GM12878 (cell line): Measurements from ENCODE around the gene ILRUN. TPM values are rescaled to one million over a fixed set of nuclear protein-coding genes. Genes with fewer than 3 reads are reported as not detected.
"Not testable (repeated sequence)": the region's sequence is repeated elsewhere in the genome, so short reads cannot be mapped to it uniquely, and the experiment has no call there.

Experiments used
- ATAC-seq: fragments of 200-7000 bp; cut with Tn5 transposase; 3 replicates; pipeline ENCODE4 v1.9.1; 2020; ENCODE audit warnings: mild to moderate bottlenecking, moderate library complexity
- BruUV-seq: library from RNA; stranded (reverse); fragments of 400-500 nt; replicated peaks from 2 replicates; lab custom pipeline; 2021; lab: Mats Ljungman, UMichigan
- CTCF ChIA-PET: fragments of 300-600 bp; sonication (Branson Sonifier 250); formaldehyde crosslinking; extraction: SDS; loops from one replicate; lab custom pipeline; 2021; ENCODE audit warnings: inconsistent platforms; lab: Yijun Ruan, JAX
- POLR2A ChIA-PET: fragments of 350-600 bp; formaldehyde crosslinking; extraction: SDS; loops from one replicate; lab custom pipeline; 2021; ENCODE audit warnings: inconsistent platforms; lab: Charles Lee
- RAD21 ChIA-PET: fragments of 300-600 bp; sonication (Branson Sonifier 250); formaldehyde crosslinking; loops from one replicate; lab custom pipeline; 2023; ENCODE audit warnings: antibody characterized with exemption; ENCODE audit not compliant: unreplicated experiment; lab: Charles Lee
- SMC1A ChIA-PET: fragments of 300-600 bp; sonication (Branson Sonifier 250); formaldehyde crosslinking; loops from one replicate; lab custom pipeline; 2023; ENCODE audit not compliant: unreplicated experiment, uncharacterized antibody; lab: Charles Lee
- DNase-seq: peaks from one replicate; pipeline ENCODE4 v3.0.0-alpha.2; 2011; ENCODE audit warnings: low read depth, low spot score
- FAIRE-seq: peaks from 3 replicates; lab custom pipeline; 2011; peaks lifted over from hg19 to GRCh38; lab: Jason Lieb, UNC
- H2AFZ ChIP-seq: 2 replicates; pipeline ENCODE4 v1.6.0; 2011; ENCODE audit warnings: low read depth, low read length, control low read depth; ENCODE audit not compliant: control insufficient read depth
- H3K27ac ChIP-seq: 2 replicates; pipeline ENCODE4 v1.5.1; 2011; ENCODE audit warnings: control low read depth; ENCODE audit not compliant: control insufficient read depth, insufficient read depth
- H3K27me3 ChIP-seq, 2 experiments: replicated peaks in 1 of 2; 2 replicates each; pipeline versions ENCODE4 v1.6.0 to v1.6.1; 2011; ENCODE audit warnings: low read length in 1 of 2; ENCODE audit not compliant: control insufficient read depth in 2 of 2, insufficient read depth in 2 of 2
- H3K36me3 ChIP-seq, 2 experiments: 2 replicates each; pipeline ENCODE4 v1.5.1; 2011; ENCODE audit warnings: low read length in 1 of 2; ENCODE audit not compliant: control insufficient read depth in 2 of 2, insufficient read depth in 2 of 2
- H3K4me1 ChIP-seq: 2 replicates; pipeline ENCODE4 v1.6.1; 2011; ENCODE audit warnings: mild to moderate bottlenecking, low read length, moderate library complexity, mixed read lengths; ENCODE audit not compliant: control insufficient read depth, insufficient read depth
- H3K4me2 ChIP-seq: 2 replicates; pipeline ENCODE4 v1.6.0; 2011; ENCODE audit warnings: control low read depth; ENCODE audit not compliant: control insufficient read depth, insufficient read depth
- H3K4me3 ChIP-seq: fragments of 200-600 bp; sonication (generic); 2 replicates; pipeline ENCODE4 v1.5.1; 2016
- H3K79me2 ChIP-seq: 2 replicates; pipeline ENCODE4 v1.6.0; 2011; ENCODE audit warnings: low read length; ENCODE audit not compliant: control insufficient read depth, insufficient read depth
- H3K9ac ChIP-seq: 2 replicates; pipeline ENCODE4 v1.8.0; 2011; ENCODE audit warnings: low read length, control low read depth, mixed read lengths; ENCODE audit not compliant: control insufficient read depth, insufficient read depth
- H3K9me3 ChIP-seq: replicated peaks from 3 replicates; pipeline ENCODE4 v1.5.1; 2011; ENCODE audit warnings: mild to moderate bottlenecking, low read length; ENCODE audit not compliant: control insufficient read depth, insufficient read depth
- H4K20me1 ChIP-seq: 2 replicates; pipeline ENCODE4 v1.6.0; 2011; ENCODE audit not compliant: control insufficient read depth, insufficient read depth
- ATF2 ChIP-seq: IDR thresholded peaks from 2 replicates; pipeline ENCODE4 v1.6.1; 2012; ENCODE audit warnings: low read length, inconsistent platforms
- CBX5 ChIP-seq: sonication (generic); IDR thresholded peaks from 2 replicates; pipeline ENCODE4 v1.6.1; 2016; ENCODE audit warnings: low read depth, moderate library complexity, mild to moderate bottlenecking, inconsistent platforms
- ELK1 ChIP-seq: IDR thresholded peaks from 2 replicates; pipeline ENCODE4 v1.6.1; 2012; ENCODE audit warnings: low read depth, low read length, improper control_type of control experiment
- EP300 ChIP-seq, 2 experiments: fragments of 150-350 bp in 1 of 2; IDR thresholded peaks; 2 replicates each; pipeline ENCODE4 v1.6.1; 2011 to 2012; ENCODE audit warnings: low read depth in 2 of 2, low read length in 2 of 2, borderline replicate concordance in 1 of 2, improper control_type of control experiment in 1 of 2, inconsistent platforms in 1 of 2; ENCODE audit not compliant: control insufficient read depth in 1 of 2
- MTA2 ChIP-seq: fragments of 450-650 bp; IDR thresholded peaks from 2 replicates; pipeline ENCODE4 v1.6.1; 2016; ENCODE audit warnings: low read depth, mild to moderate bottlenecking, moderate library complexity
- NBN ChIP-seq: fragments of 450-650 bp; IDR thresholded peaks from 2 replicates; pipeline ENCODE4 v1.6.1; 2016
- PAX5 ChIP-seq: IDR thresholded peaks from 2 replicates; pipeline ENCODE4 v1.6.1; 2011; ENCODE audit warnings: low read depth, low read length, borderline replicate concordance
- PKNOX1 ChIP-seq: fragments of 450-650 bp; IDR thresholded peaks from 2 replicates; pipeline ENCODE4 v1.6.1; 2016; ENCODE audit warnings: mild to moderate bottlenecking
- RAD21 ChIP-seq: IDR thresholded peaks from 2 replicates; pipeline ENCODE4 v1.6.1; 2011; ENCODE audit warnings: mild to moderate bottlenecking, low read depth, low read length, moderate library complexity; ENCODE audit not compliant: insufficient read depth
- SKIL ChIP-seq: fragments of 450-650 bp; IDR thresholded peaks from 2 replicates; pipeline ENCODE4 v1.6.1; 2017; ENCODE audit warnings: mild to moderate bottlenecking, low read depth, inconsistent platforms; ENCODE audit not compliant: poor library complexity, severe bottlenecking
- ZNF217 ChIP-seq: fragments of 450-650 bp; IDR thresholded peaks from 2 replicates; pipeline ENCODE4 v1.6.1; 2017; ENCODE audit warnings: antibody characterized with exemption, mild to moderate bottlenecking
- WGBS: methylation state at CpG from one replicate; pipeline ENCODE4 v1.1.6; 2016; ENCODE audit warnings: low lambda C conversion rate; ENCODE audit not compliant: insufficient replicate concordance, insufficient coverage; ENCODE audit errors: missing lambda C conversion rate; 5-methylcytosine and 5-hydroxymethylcytosine counted together
- in situ Hi-C: fragments of 300-500 bp; cut with MboI; formaldehyde crosslinking; loops from 9 replicates; pipeline ENCODE4 v1.14.3; 2018; ENCODE audit warnings: mixed read lengths
- intact Hi-C: fragments of 100-400 bp; cut with micrococcal nuclease; formaldehyde crosslinking; loops from one replicate; pipeline ENCODE4 v1.14.2; 2022; ENCODE audit not compliant: unreplicated experiment
- polyA plus RNA-seq, 11 experiments: library from polyadenylated mRNA; depleted of rRNA in 4 of 11; unstranded in 6 of 11; stranded (reverse) in 5 of 11; fragments of >200 nt; fragmentation: Nextera tagmentation in 4 of 11; fragmentation: Illumina TruSeq in 1 of 11; extraction: Ambion mirVana in 4 of 11; extraction: Trizol in 1 of 11; gene quantifications; 1 replicate in 1 of 11; 2 replicates in 10 of 11; pipeline versions ENCODE4 v1.2.1 to v1.2.3, GENCODE V29; 2011 to 2016; ENCODE audit warnings: inconsistent platforms in 2 of 11, missing spikeins in 2 of 11, low read depth in 1 of 11
- total RNA-seq, 4 experiments: library from RNA; depleted of rRNA in 3 of 4; stranded (reverse); fragments of >200 nt in 3 of 4; fragmentation: Illumina TruSeq in 1 of 4; extraction: Trizol in 1 of 4; gene quantifications; 2 replicates each; pipeline versions ENCODE4 v1.2.1 to v1.2.3, GENCODE V29; 2013 to 2021
- TF ChIP-seq, protein P1 (sequence below): fragments of 450-650 bp; IDR thresholded peaks from 2 replicates; pipeline ENCODE4 v1.6.1; 2016; ENCODE audit warnings: mild to moderate bottlenecking

Gene ILRUN
- total and polyA plus RNA-seq, 10 of the 15 experiments (the other 5 are each of a cell fraction or from before 2014, with no cell fraction given): 21.0 to 114 (median 48.9) TPM

GRCh38 chr6:34676140-34676539, 20.4 kb downstream of the ILRUN start (continued):
- TF ChIP-seq ELK1 (no peak), NBN (no peak)

GRCh38 chr6:34674930-34675329, 21.6 kb downstream of the ILRUN start:
- RAD21 ChIA-PET: interaction anchor here (0.7 to 7.2 kb wide), 11 partner anchors 8 to 213 kb away, joined by 3 to 183 read pairs (median 10); partner anchors contain the start of genes BLTP3A, ILRUN, SNRPC and TAF11
- POLR2A ChIA-PET: interaction anchor here (0.8 to 14.8 kb wide), 11 partner anchors 10 to 117 kb away, joined by 3 to 329 read pairs (median 4); partner anchors contain the start of genes BLTP3A, ILRUN and SNRPC
- not testable (repeated sequence) for BruUV-seq, H4K20me1 ChIP-seq, H3K36me3 ChIP-seq, H2AFZ ChIP-seq, H3K27me3 ChIP-seq, H3K9me3 ChIP-seq
- SMC1A ChIA-PET: interaction anchor here (0.5 to 16.2 kb wide), 13 partner anchors 9 to 83 kb away, joined by 3 to 213 read pairs (median 12); partner anchors contain the start of genes ILRUN and SNRPC
- Histone ChIP-seq H3K27ac (peak overlapping the region; percentile 92), H3K4me1 (peaks cover 41% of the 10 kb centered on the region), H3K4me3 (peak overlapping the region; percentile 12; the same call in 1 of the 2 replicates), H3K79me2 (peaks cover 93% of the 10 kb centered on the region), H3K9ac (peak overlapping the region; percentile 64), H3K4me2 (peak overlapping the region; percentile 67)
- DNase-seq: peak; percentile 69
- FAIRE-seq: peak; percentile 64
- intact Hi-C loops (loop anchor here (1.0 to 5.0 kb wide), 4 partner anchors 19 to 117 kb away; partner anchors contain the start of genes BLTP3A and SNRPC), in situ Hi-C loops (loop anchor here (25.0 kb wide), 2 partner anchors 1613 to 1713 kb away; partner anchors contain the start of genes BRD2, HLA-DMA and HLA-DPA1)
- ATAC-seq: peak; percentile 21
- WGBS: 0% methylated on average over 9 of the region's 9 CpGs
- CTCF ChIA-PET: interaction anchor here (0.8 to 4.5 kb wide), 16 partner anchors 8 to 465 kb away, joined by 3 to 56 read pairs (median 4); partner anchors contain the start of genes BLTP3A and SNRPC
- TF ChIP-seq EP300 (IDR thresholded peaks at IDR 0.05; ENCODE audit: borderline replicate concordance in 1 of 2, control insufficient read depth in 1 of 2, low read depth in 2 of 2, low read length in 2 of 2): 0 out of 4 replicates have a peak, but pooled peaks of 1 of the 2 experiments have one; percentile 41
- TF ChIP-seq PAX5: peak; percentile 78; the same call in 1 of the 2 replicates
- TF ChIP-seq ATF2: peak; percentile 34; the same call in 1 of the 2 replicates
- TF ChIP-seq MTA2: peak; percentile 36; the same call in 1 of the 2 replicates
- TF ChIP-seq, protein P1, sequence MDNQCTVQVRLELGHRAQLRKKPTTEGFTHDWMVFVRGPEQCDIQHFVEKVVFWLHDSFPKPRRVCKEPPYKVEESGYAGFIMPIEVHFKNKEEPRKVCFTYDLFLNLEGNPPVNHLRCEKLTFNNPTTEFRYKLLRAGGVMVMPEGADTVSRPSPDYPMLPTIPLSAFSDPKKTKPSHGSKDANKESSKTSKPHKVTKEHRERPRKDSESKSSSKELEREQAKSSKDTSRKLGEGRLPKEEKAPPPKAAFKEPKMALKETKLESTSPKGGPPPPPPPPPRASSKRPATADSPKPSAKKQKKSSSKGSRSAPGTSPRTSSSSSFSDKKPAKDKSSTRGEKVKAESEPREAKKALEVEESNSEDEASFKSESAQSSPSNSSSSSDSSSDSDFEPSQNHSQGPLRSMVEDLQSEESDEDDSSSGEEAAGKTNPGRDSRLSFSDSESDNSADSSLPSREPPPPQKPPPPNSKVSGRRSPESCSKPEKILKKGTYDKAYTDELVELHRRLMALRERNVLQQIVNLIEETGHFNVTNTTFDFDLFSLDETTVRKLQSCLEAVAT: peak; percentile 75
- 0 out of 2 replicates have a peak, but pooled peaks have one; percentile 17 for TF ChIP-seq ZNF217
- peak; percentile 56; the same call in 1 of the 2 replicates for TF ChIP-seq PKNOX1
- 0 out of 2 replicates have a peak, but pooled peaks have one; percentile 0 for TF ChIP-seq RAD21
- peak; percentile 26; the same call in 1 of the 2 replicates for TF ChIP-seq CBX5
- TF ChIP-seq SKIL: peak; percentile 30
- TF ChIP-seq NBN: peak; percentile 63; the same call in 1 of the 2 replicates
